ENCODE results near the gene FCN2. TPM values are rescaled to one million over a fixed set of nuclear protein-coding genes. Genes with fewer than 3 reads are reported as not detected.

Gene FCN2
- total and polyA plus RNA-seq, 7 donors = 0.07 TPM; not detected in 6

GRCh38 chr9:134891713-134892112 lies 11.1 kb downstream of the FCN2 start:
- TF ChIP-seq CTCF (IDR thresholded peaks at IDR 0.05) = no peak
- Histone ChIP-seq H3K27me3 (ENCODE audit: insufficient read depth in 3 of 3, low read length in 2 of 3) (peaks cover 0 to 10% (median 0%) of the 10 kb centered on the region in 3 donors), H3K36me3 (ENCODE audit: insufficient read depth in 1 of 2, low read depth in 1 of 2) (no peaks in the 10 kb centered on the region), H3K9me3 (no peaks in the 10 kb centered on the region), H3K4me3 (no peak overlapping the region), H3K4me1 (peaks cover 2% of the 10 kb centered on the region), H3K27ac (no peak overlapping the region)
- intact Hi-C loops (cut with DNase I) = no loop called here
- DNase-seq (no peak), ATAC-seq (no peak)
- 74 to 83% (median 83%) methylated on average over 5 of the region's 5 CpGs for WGBS, 3 donors

GRCh38 chr9:134892221-134892620 lies 11.6 kb downstream of the FCN2 start:
- H3K9me3 ChIP-seq = no peaks in the 10 kb centered on the region
- peaks cover 6% of the 10 kb centered on the region for H3K4me1 ChIP-seq
- TF ChIP-seq CTCF (IDR thresholded peaks at IDR 0.05) = no peak
- intact Hi-C loops (cut with DNase I) = no loop called here
- ATAC-seq = no peak
- peaks cover 0 to 10% (median 0%) of the 10 kb centered on the region in 3 donors for H3K27me3 ChIP-seq (ENCODE audit: insufficient read depth in 3 of 3, low read length in 2 of 3)
- 86 to 93% (median 87%) methylated on average over 6 of the region's 6 CpGs for WGBS, 3 donors
- H3K4me3 ChIP-seq = no peak overlapping the region
- no peak for DNase-seq
- H3K36me3 ChIP-seq (ENCODE audit: insufficient read depth in 1 of 2, low read depth in 1 of 2) = no peaks in the 10 kb centered on the region
- H3K27ac ChIP-seq = no peak overlapping the region

GRCh38 chr9:134892820-134893420 lies 12.3 kb downstream of the FCN2 start:
- H3K4me3 ChIP-seq = no peak overlapping the region
- ATAC-seq (no peak), DNase-seq (no peak)
- peaks cover 6% of the 10 kb centered on the region for H3K4me1 ChIP-seq
- no peaks in the 10 kb centered on the region for H3K36me3 ChIP-seq (ENCODE audit: insufficient read depth in 1 of 2, low read depth in 1 of 2)
- H3K27me3 ChIP-seq (ENCODE audit: insufficient read depth in 3 of 3, low read length in 2 of 3) = peaks cover 0 to 10% (median 0%) of the 10 kb centered on the region in 3 donors
- H3K9me3 ChIP-seq = no peaks in the 10 kb centered on the region
- no peak overlapping the region for H3K27ac ChIP-seq
- intact Hi-C loops (cut with DNase I) = no loop called here
- TF ChIP-seq CTCF (IDR thresholded peaks at IDR 0.05) = no peak
- WGBS, 3 donors = 88 to 95% (median 93%) methylated on average over 7 of the region's 7 CpGs

GRCh38 chr9:134894136-134894860 lies 13.7 kb downstream of the FCN2 start:
- Histone ChIP-seq H3K36me3 (ENCODE audit: insufficient read depth in 1 of 2, low read depth in 1 of 2) (no peaks in the 10 kb centered on the region), H3K4me3 (no peak overlapping the region), H3K4me1 (peaks cover 6% of the 10 kb centered on the region), H3K9me3 (no peaks in the 10 kb centered on the region), H3K27ac (no peak overlapping the region), H3K27me3 (ENCODE audit: insufficient read depth in 3 of 3, low read length in 2 of 3) (peaks cover 0 to 10% (median 0%) of the 10 kb centered on the region in 3 donors)
- WGBS, 3 donors = 89 to 93% (median 91%) methylated on average over 7 of the region's 7 CpGs
- intact Hi-C loops (cut with DNase I) = no loop called here
- TF ChIP-seq CTCF (IDR thresholded peaks at IDR 0.05) = no peak
- no peak for DNase-seq
- no peak for ATAC-seq
